Activated CD4-positive, alpha-beta T cell treated with anti-CD3 and anti-CD28 coated beads, Interleukin-2, amount 50 U/mL, for 16 hours (primary cell): ENCODE results near the gene SEMA3C.

Source experiments
- DNase-seq: peaks from one replicate; pipeline ENCODE4 v3.0.0-alpha.2; 2020

Gene SEMA3C

DNA sequence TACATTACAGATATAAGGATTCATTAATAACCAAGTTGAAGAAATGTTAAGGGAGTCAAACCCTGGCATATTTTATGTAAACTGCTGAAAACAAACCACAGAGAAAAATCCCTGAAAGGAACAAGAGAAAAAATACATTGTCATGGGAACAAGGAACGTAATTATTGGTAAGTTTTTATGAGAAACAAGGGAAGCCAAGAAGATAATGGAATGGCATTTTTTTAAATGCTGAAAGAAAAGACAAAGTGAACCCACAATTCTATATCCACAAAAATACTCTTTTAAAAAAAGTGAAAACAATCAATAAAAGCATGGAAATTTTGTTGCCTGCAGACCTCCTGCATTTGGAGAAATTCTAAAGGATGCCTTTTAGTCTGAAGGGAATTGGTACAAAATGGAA is 144.0 kb downstream of the SEMA3C start:
- DNase-seq = no peak

- DNase-seq = no peak
These were observed 144.9 kb downstream of the SEMA3C start for GRCh38 chr7:80773787-80774508.

DNA sequence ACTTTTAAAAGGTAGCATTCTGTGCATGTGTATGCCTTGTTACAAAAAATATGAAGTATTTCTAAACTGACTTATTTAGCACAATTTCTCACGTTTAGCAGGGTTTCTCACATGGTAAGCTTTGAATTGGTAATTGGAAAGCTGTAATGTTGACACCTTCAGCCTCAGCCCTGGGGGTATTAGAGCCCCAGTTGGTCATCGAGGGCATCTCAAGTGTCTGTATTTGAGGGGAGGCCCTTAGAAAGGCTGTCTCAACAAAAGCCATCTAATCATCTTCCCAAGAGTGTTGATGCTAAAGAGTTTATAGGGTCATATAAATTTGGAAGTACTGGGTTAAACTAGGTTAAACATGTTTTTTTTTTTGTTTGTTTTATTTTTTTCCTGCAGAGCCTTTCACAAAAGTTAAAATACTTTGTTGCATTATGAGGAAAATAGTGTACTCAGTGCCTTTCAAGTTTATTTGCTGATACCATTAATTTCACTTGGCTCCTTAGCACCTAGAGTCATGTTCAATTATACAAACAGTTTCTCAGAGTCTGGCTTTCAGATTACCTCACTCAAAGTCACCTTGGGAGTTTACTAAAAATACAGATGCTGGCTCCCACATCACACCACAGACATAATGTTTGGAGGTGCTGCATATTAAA is 146.4 kb downstream of the SEMA3C start:
- DNase-seq = no peak

GRCh38 chr7:80771523-80771922 is 147.3 kb downstream of the SEMA3C start:
- DNase-seq = no peak

GRCh38 chr7:80770675-80771081 is 148.2 kb downstream of the SEMA3C start:
- no peak for DNase-seq

GRCh38 chr7:80770061-80770460 is 148.8 kb downstream of the SEMA3C start:
- no peak for DNase-seq

DNA sequence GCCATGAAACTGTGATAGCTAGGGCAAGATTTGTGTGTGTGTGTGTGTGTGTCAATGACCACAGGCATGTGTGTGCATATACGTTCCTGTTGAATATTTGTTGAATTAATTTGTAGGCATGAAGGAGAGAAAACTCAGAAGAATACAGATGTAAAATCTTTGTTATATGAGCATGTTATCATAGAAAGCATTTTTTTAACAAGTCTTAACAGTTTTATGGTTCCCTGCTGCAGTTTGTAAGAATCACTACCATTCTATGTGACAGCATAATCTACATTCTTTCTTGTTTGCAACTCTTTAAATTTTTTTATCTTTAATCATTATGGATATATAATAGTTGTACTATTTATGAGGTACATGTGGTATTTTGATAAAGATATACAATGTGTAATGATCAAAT is 150.1 kb downstream of the SEMA3C start:
- DNase-seq = no peak

DNA sequence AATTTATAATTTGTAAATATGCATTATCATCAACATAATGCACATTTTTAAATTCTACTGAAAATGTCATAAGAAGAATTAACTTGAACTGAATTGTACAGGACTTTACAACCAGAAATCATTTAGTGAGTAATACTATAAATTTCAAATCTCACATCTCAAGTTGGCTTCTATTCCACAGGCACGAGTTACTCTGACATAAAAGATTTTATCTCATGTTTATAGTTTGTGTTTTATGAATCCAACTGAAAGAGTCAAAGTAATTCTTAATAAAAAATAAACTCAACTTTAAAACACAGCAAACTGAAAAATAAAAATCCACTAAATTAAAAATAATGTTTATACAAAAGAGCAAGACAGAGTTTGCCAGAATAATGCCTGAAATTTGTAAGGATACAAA is 151.2 kb downstream of the SEMA3C start:
- DNase-seq = no peak

GRCh38 chr7:80766724-80767123 is 152.1 kb downstream of the SEMA3C start:
- DNase-seq = no peak

DNA sequence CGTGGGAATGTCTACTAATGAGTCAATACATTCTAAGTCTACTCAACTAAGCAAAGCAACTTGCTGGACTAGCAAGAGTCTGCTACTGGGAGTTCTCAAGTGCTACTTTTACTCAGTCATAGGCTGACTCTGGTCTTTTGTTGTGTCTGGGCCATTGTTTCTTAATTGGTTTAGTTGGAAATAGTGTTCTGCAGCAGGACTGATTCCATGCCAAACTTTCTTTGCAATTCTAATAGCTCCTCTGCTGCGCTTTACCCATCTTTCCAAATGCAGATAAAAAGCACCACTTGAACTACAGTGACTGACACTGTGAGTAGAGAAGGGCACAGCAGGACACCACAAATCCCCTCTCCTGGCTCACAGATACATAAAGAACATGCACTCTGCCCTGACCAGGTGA is 154.7 kb downstream of the SEMA3C start:
- DNase-seq = no peak

DNA sequence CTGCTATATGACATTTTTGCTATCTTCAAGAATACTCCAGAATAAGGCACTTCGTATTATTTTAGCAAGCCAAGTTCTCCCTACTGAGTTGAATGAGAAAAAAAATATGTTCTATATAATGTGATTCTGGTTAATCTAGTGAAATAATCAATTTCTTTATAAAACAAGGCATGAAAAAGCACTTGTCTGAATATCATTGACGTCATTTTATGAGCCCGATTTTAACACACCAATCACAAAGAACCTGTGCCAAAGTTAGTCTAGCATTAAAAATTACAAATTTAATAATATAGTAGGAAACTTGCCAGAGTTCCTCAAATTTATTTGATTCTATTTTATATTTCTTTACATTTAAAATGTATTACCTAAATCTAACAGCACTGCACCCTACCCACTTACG is 155.1 kb downstream of the SEMA3C start:
- DNase-seq = no peak

- DNase-seq = no peak
These were observed 155.6 kb downstream of the SEMA3C start for GRCh38 chr7:80763289-80763688.

- DNase-seq = no peak
These were observed 158.6 kb downstream of the SEMA3C start for GRCh38 chr7:80760292-80760691.

DNA sequence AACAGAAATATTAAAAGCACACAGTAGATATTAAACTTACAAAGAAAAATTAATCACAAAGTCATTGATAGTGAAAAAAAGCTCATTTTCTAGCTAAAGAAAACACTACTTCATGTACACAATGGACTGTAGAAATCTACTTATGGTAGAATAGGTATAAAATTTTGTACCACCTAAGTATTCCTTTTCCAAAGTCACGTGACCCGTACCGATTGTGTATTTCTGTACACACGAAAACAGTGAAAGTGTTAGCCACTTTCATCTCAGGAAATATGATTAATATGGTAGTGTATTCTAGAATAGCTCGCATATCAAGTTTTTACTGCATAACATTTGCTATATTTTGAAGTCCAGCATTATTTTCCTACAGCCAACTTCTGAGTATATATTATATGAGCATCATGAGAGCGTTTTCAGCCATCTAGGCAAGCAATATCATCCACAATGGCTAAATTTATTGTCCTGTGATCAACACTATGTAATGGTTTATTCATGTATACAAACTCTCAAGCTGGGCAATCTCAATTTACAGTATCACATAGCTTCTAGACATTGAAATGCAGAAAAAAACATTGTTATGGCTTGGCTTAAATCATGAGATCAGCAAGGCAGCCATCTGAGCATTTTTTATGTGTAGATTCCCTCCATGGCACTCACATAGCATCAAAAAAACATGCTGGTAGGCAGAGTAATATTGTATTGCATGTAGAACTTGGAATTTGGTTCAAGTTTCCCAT is 165.7 kb downstream of the SEMA3C start:
- DNase-seq = no peak

DNA sequence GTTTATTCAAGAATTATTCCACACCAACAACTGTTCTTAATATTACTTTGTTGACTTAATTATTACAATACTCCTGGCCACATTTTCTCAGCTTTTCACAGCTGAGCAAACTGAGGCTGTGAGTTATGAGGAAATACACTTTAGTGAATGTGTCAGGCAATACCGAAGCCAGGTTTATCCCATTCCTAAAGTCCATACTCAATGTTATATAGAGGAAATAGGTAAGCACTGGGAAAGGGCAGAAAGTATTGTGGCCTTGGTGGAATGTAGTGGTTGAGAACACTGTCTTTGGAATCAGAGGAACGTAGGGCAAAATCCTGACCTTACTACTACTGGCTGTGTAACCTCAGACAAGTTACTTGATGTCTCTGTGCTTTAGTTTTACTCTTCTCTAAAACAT is 169.6 kb downstream of the SEMA3C start:
- no peak for DNase-seq

GRCh38 chr7:80748363-80749042 is 170.3 kb downstream of the SEMA3C start:
- DNase-seq = no peak

- DNase-seq = no peak
These were observed 177.9 kb downstream of the SEMA3C start for GRCh38 chr7:80740778-80741545.

DNA sequence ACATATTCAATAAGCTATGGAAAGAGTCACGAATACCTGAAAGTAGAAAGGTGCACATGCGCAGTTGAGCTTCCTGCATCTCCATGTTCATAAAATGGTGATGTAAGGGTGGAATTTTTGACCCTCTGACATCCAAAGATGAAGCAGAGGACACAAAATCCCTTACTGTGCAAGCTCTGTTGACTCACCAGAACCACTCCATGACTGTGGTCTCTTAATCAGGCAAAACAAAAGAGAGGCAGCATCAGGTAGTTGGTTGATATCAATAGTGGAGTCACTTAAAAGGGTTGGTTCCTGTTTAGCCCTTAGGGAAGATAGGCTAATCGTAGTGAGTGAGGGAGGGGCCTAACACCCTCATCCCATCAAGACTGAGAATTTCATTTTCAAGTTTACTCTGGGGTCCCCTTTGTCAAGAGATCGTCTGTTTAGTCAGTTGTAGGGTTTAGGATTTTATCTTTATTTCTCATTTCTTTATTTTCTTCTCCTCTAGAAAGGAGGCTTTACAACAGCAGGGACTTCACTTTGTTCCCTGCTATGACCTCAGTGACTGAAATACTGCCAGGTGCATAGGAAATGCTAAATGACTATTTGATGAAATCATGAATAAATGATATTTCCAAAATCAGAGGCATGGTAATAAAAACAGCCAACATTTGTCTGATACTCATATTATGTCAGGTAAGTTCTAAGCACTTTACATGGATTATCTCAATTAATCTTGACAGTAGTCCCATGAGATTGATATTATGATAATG is 182.3 kb downstream of the SEMA3C start:
- no peak for DNase-seq

DNA sequence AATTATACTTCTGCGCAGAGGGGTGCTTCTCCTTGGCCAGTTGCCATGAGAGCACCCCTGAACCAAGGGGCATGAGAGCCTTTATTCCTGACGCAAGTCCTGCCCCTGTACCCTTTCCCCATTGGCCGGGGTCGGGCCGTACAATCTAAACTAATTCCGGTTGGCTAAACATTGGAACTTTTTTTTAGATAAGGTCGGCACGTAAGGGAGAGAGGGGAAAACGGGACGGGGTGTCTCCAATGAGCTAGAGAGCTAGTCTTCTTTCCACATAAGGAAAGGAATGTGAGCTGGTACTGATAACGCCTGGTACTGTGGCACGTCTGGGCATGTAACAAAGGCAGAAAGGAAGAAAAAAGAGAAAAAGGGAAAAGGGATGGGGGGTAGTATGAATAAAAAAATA is 183.5 kb downstream of the SEMA3C start:
- DNase-seq = no peak

- no peak for DNase-seq
These were observed 184.8 kb downstream of the SEMA3C start for GRCh38 chr7:80734011-80734410.

DNA sequence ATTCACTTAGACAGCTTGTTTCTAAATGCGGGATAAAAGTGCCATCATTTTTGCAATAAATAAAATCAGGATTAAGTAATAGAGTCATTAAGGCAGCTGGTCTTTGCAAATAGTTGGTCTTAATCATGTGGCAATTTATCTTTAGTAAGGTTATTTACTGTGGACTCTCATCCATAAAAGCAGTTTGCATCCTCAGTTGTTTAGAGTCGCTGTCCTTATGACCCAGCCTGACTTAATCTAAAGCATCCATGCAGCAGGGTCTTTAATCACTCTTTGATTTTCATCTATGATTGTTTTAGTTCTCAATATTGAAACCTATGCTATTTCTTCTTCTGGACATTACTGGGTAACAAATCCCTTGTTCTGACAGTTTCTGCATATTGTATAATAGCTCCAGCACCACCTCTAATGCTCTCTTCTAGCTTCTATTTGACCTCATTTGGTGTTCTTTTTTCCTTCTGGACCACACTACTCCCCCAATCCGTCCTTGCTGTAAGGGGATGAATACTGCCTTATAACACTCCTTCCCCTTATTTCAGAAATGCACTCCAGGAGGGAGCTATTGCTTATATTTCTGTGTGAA is 185.4 kb downstream of the SEMA3C start:
- DNase-seq = no peak

GRCh38 chr7:80732630-80733029 is 186.2 kb downstream of the SEMA3C start:
- DNase-seq = no peak
